NCI-H82 treated with DMSO at 0.1 percent for 48 hours (cell line): Measurements from ENCODE around the gene AURKAIP1.

Experiments used
- DNase-seq: peaks from one replicate; lab custom pipeline; 2025; ENCODE audit not compliant: unreplicated experiment; lab: John Stamatoyannopoulos, UW

AURKAIP1 gene

DNA sequence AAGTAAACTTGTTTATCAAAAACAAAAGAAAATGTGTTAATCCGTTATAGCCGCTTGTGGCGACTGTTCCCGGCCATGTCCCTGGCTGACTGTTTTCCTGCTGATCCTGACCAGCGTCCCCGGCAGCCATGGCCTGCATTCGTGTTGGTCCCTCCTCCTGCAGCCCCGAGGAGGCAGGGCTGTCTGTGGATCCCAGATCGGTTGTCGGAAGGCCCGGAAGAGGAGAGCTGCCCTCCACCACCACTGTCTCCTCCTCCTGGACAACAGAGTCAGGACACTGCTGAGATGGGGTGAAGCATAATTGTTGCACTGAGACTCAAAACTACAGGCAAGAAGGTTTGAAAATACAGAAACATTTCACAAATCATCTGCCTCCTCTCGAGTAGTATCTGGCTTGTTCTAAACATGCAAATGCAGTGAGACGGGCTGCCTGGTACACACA lies 13.0 kb downstream of the AURKAIP1 start:
- DNase-seq: no peak

DNA sequence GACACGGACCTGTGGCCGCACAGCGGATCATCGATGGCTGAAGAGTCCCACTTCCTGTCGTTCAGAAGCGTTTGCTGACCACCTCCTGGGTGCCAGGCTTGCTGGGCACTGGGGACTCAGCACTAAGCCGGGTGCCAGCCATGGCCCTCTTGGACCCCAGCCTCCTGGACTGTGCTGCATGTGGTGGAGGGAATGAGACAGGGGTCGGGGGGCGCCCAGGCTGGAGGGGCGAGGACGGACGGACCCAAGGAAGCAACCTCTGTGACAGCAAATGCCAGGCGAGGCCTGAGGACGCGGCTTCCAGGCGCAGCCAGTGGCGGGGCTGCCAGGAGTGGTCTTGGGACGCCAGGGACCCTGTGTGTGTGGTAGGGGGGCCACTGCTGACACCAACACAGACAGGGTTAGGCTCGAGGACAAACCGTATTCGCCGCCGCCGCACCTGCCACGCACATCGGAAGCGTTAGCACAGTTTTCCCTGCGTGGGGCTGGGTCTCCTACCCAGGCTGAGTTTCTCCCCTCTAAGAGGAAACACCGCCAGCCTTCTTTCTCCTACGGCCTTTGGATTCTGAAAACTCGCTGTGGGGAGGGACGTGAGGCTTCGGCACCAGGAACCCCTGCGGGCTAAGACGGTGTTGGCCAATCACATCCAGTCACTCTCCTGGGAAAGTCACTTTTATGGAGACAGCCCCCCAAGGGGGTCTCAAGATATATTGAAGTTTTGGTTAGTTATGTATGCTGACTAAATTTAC lies 13.6 kb downstream of the AURKAIP1 start:
- DNase-seq: no peak

DNA sequence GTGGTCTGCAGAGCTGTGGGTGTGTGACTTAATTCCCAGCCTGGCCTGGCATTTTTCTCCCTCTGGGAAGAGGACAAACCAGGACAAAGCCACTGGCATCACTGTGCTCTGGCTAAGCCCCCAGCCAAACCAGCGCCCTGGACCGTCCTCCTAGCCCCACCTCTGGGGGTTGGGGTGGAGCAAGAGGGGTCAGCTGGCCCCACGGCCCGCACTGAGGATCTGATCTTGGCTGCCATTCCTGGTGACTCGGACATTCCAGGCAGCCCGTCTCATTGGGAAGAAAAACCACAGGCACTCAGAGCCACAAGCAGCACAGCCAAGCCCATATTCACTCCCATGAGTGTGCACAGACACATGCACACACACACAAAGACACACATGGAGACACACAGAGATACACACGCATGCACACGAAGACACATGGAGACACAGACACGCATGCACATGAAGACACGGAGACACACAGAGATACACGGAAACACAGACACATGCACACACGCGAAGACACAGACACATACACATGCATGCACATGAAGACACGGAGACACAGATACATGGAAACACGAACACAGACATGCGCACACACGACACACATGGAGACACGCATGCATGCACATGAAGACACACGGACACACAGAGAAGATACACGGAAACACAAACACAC lies 14.4 kb downstream of the AURKAIP1 start:
- no peak for DNase-seq

DNA sequence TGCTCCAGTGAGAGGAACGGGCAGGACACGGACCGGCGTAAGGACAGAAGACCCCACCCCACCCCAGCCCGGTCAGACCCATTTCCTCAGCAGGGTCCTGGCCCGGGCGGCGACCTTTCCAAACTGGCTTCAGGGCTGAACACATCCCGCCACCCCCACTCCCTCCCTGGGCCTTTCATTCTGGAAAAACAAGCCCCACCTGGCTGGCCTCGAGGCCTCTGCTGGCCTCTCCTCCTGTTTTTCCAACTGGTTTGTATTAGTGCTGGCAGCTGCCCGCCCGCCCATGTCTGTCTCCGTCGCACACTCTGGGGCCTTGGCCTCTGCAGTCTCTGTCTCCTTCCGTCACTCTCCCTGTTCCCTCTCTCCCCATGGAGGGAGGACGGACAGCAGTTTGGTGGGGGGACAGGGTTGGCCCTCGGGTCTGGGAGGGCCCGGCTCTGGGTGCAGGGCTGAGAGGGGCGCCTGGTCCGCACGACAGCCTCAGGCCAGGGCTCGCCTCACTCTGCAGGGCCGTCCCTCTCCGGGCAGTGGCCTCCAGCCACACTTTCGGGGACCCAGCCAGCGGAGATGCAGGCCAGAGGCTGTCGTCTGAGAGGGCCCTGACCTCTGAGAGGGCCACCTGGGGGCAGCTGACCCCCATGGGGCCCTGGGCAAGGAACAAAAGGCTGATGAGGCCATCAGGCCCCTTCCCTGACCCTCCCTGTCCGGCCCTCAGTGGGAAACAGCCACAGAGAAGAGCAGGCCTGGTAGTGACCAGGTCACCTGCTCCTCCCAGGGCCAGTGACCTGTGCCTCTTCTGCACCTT lies 15.1 kb downstream of the AURKAIP1 start:
- DNase-seq: no peak

DNA sequence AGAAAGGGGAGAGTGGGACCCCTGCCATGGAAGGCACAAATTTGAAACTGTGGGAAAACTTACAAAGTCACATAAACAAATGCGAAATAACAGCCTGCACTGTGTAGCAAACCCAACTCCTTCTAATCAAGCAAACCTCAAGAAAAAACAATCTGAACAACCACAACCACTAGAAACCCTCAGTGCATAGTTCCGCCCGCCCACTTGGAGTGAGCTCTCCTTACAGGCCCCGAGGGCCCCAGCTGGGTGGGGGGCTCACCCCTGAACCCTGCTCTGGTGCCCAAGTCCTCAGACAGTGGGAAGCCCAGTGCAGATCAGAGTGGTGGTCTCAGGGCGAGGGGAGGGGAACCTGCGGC lies 15.7 kb downstream of the AURKAIP1 start:
- no peak for DNase-seq

DNA sequence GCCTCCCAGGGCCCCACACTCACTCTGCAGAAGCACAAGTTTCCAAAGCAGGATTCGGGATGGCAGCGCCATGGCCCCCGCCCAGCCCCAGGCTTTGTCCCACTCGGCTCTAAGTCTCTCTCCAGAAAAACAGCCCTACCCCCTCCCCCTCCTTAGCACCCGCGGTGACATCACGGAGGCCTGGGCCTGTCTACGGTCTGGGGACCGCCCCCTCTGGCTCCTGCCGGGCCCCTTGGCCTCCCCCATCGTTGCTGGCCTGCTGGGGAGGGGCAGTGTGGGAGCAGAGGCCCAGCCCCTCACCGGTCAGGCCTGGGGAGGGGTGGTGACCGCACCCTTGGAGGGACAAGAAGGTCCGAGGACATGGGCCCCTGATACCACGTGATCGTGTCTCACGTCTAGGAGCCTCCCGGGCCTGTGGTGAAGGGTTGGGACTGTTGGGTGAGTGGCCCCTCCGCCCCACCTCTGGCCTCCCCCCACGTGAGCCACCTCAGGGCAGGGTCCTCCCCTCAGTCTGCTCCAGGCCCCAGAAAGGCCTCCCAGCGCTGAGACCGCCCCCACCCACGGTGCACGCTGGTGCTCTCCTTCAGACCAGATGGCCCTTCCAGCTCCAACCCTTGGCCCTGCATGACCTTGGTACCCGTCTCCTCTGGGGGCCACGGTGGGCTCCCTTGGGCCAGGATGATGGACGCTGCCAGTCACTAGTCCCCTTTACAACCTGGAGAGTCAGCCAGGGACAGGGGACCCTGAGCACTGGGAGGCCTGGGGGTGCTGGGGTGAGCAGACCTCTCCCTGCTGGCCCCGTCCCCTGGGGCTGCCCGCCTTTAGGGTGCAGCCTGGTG lies 16.4 kb downstream of the AURKAIP1 start, which contains the start of gene MXRA8:
Gene MXRA8 (minus strand): TSS at position 123 of the 839 bp plus-strand sequence. CDS start 51 bp downstream, at position 72.
- DNase-seq: peak; percentile 90

DNA sequence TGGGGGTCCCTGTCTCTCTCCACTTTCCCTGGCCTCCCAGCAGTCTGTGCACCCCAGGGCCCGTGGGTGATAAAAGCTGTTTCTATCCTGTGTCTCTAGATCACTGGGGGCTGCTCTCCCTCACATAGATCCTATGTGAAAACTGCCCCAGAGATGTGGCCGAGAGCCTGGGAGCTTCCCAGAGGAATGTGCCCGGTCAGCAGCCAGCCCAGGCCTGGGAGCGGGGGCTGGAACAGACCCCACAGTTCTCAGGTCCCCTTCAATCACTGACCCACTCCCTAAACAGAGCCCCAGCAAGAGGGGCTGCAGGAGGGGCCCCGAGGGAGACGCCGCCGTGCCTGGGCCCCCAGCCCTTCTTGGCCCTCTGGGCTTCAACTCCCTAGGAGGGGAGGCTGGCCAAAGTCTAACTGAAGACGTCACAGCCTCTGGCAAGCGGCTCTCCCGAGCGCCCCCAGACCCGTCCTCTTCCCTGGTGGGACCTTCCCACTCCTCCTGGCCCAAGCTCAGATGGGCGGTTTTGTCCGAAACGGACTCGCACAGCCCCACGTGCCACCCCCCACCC lies 17.1 kb downstream of the AURKAIP1 start:
- no peak for DNase-seq

DNA sequence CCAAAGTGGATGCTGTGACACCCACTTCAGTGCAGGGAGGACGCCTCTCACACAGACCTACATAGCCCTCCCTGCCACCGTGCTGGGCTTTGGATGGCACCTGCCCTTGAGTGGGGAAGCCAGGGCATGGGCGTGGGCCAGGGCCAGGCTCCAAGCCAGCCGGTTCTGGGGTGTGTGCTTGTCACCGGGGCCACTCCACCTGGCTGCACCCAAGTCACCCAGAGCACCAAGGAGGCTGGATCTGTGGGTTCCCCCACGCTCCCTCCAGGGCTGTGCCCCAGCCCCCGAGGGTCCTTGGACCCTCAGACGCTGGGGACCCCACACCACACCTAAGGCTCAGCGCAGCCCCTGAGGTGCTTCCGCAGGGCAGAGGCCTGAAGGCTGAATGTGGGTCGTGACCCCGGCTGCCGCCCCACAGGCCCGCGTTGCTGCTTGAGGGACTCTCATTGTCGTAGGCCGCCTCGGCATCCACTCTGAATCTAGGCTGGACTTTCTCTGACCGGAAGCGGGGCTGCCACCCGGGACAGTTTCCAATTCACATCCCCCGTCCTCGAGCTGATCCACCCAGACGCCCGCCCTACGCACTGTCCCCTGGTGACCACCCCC lies 18.1 kb downstream of the AURKAIP1 start:
- no peak for DNase-seq

DNA sequence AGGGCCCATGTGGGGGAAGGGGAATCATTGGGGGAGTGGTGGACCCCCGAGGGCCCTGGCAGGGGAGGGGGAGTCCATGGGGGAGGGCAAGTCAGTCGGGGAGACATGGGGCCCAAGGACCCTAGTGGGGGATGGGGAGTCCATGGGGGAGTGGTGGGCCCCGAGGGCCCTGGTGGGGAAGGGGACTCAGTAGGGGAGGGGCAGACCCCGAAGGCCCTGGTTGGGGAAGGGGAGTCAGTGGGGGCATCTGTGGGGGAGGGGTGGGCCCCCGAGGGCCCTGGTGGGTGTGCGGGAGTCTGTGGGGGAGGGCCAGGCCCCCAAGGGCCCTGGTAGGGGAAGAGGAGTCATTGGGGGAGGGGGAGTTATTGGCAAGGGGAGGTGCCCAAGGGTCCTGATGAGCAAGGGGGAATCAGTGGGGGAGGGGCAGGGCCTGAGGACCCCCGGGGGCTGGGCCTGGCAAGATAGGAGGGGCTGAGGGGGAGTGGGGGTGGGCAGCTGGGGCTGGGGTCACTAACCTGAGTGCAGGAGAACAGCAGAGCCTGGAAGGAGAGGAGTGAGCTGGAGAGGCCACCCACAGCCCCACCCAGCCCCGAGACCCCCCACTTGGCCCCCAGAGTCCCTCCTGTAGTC lies 18.7 kb downstream of the AURKAIP1 start:
- DNase-seq: no peak

DNA sequence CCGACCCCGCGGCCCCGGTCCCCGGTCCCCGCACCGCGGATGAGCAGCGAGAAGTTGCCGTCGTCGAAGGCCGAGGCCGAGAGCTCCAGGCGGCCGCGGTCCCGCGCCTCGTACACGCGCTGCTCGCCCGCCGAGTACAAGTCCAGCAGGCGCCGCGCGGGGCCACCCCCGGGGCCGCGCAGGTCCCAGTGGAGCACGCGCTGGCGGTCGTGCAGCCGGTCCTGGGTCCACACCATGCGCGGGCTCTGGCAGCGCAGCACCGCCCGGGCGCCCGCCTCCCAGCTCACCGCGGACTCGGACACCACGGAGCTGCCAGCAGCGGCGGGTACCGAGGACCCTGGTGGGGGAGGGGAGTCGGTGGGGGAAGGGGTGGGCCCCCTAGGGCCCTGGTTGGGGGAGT lies 19.6 kb downstream of the AURKAIP1 start:
- DNase-seq: no peak

DNA sequence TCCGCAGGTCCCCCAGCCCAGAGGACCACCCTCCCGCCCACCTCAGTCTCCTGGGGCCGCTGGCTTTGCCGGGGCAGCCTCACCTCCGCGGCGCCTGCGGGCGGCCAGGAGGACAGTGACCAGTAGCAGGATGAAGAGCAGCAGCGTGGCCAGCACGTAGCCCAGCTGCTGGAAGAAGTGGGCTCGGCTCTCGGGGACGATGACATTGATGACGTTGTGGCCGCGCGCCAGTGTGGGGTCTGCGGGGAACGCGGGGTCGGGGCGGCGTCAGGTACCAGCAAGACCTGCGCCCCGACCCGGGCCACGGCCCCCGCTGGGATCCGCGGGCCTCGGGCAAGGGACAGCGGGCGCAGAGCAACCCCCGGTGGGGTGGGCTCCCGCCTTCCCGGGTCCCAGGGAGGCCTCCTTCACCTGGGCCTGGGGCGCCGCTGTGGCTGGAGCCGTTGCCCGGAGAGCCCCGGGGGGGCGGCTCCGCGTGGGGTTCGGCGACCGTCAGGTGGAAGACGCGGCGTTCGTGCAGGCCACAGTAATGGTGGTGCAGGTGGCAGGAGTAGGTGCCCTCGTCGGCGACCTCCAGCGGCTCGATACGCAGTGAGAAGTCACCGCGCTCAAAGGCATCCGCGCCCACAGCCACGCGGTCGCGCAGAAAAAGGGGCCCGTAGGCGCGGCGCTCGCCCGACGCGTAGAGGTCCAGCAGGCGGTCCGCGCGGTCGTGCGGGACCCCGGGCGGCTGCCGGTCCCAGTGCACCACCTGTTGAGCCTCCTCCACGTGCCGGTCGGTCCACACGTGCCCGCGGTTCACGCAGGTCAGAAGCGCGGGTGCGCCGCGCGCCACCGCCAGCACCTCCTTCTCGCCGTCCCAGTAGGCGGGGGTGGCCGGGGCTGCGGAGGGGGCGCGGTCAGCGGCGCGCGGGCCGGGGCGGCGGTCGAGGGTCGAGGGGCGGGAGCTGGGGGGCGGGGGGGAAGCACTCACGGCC lies 20.4 kb downstream of the AURKAIP1 start:
- DNase-seq: no peak

DNA sequence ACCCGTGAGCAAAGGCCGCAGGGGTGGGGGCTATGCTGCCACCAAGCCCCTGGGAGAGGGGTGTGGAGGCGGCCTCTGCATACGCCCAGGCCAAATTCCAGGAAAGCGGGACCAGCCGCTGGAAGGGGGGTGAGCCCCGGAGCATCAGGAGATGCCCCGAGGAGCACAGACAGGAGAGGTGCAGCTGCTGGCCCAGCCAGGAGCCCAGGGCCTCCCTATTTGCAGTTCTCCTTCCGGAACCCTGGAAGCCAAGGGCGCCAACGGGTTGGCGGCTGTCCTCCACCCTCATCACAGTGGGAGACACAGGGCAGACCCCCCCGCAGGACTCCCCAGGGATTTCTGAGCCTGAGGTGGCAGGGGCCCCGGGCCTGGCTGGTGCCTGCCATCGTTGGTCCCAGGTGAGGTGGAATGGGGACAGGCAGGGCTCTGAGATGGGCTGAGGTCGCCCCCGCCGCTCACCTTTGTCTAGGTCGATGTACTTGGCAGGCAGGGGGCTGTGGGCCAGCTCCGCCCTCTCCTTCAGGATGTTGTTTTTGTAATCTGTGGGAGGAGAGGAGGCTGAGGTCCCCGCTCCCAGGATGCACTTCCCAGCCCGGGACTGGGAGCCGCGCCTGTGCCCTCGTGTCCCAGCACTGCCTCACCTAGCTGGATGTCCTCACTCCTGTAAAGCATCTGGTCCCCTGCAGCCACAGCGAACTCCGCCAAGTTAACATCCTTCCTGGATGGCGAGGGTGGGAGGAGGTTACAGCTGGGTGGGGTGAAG lies 21.4 kb downstream of the AURKAIP1 start:
- DNase-seq: no peak

DNA sequence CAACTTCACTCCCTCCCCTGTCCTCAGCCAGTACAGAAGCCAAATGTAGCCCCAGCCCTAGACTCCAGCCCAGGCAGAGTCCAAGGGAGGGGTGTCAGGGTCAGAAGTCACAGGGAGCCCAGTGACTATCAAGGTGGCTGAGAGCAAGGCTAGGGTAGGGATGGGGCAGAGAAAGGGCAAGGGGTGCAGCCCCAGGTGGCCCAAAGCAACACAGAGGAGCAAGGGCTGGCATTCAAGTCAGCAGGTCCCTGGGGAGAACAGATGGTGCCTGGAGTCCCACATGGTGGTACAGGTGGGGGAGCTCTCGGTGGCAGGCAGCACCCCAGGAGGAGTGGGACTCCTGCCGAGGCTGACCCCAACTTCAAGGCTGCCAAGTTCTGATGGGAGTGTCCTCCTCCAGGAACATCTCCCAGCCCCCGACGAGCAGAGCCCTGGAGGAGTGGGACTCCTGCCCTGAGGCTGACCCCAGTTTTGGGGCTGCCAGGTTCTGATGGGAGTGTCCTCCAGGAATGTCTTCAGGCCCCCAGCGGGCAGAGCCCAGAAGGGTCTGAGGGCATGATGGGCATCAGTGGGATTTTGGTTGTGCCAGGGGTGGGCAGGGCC lies 22.1 kb downstream of the AURKAIP1 start:
- DNase-seq: peak; percentile 26

DNA sequence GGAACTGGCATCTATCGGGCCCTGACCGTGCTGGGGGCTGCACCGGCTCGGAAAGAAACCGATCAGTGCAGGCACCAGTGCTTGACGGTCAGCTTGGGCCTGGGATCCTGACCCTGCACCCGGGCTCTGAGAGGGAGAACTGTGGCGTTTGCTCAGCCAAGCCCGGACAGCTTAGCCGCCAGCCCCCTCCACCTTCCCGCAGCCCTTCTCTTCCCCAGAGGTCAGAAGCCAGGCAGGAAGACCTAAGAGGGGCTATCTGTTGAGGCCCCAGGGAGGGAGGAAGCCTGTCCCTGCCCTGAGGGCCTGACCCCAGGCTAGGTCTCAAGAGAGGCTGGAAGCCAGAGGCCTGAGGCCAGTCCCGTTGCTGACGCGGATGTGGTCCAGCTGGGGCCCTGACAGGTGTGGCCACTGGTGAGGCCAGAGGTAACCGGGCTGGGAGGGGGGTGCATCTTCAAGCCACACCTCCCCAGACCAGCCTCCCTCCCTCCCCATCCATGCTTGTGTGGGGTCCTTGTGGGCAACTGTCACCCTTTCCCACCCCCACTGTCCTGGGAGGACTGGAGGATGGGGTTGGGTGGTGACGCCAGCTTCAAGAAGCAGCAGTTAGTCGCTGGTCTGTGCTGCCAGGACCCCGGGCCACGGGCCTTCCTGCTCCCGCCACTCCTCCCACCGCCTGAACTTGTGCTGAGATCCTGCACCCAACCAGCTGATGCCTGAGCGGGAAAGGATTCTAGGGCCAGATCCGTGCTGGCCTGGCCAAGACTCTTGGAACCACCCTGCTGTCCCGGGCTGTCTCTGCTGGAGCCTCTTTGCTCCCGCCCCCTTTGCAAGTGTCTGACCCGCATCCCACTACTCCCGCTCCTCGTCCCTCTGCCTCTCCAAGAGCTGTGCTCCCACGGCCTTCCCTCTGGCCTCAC lies 23.2 kb downstream of the AURKAIP1 start:
- DNase-seq: no peak

DNA sequence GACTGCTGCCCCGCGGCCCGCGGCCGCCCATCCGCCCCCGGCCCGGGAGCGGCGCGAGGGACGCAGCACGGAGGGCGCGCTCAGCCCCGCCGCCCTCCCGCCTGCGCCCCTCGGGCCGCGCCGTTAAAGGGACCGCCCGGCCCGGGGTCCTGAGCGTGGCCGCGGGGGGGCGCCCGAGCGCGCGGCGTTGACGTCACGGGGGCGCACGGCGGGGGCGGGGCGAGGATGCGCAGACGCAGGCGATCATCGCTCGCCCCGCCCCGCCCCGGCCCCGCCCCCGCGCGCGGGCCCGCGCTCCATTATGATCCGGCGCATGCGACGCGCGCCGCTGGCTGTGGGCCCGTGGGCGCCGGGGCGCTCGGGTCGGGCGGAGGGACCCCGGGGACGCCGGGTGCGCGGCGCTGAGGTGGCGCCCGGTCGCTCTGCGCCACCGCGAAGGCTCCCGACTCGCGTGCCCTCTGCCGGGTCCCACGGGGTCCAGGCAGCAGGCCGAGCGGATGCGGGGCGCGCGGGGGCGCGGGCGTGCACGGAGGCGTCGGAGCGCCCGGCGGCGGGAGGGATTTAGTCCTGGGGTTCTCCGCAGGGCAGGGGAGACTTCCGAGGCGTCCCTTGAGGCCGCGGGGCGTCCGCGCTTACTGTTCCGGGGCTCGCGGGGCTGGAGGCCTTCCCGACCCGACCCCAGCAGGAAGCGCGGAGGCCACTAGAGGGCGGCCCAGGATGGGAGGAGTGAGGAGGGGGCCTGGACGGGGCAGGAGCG lies 25.6 kb downstream of the AURKAIP1 start, which contains the start of gene DVL1:
Gene DVL1 (minus strand): TSS at position 163 of the 757 bp plus-strand sequence. CDS start 353 bp downstream, outside the sequence.
- no peak for DNase-seq
